Osteoblast (primary cell): Measurements from ENCODE around the gene CMTM1. TPM values are rescaled to one million over a fixed set of nuclear protein-coding genes. Genes with fewer than 3 reads are reported as not detected.
"Not testable (repeated sequence)": the region's sequence is repeated elsewhere in the genome, so short reads cannot be mapped to it uniquely, and the experiment has no call there.

Experiments used
- DNase-seq: peaks from one replicate; pipeline ENCODE4 v3.0.0; 2011; ENCODE audit warnings: low spot score, mixed read lengths; ENCODE audit not compliant: insufficient read length; ENCODE audit errors: missing footprints
- H2AFZ ChIP-seq: 2 replicates; pipeline ENCODE4 v1.6.0; 2011; ENCODE audit warnings: mild to moderate bottlenecking, low read length
- H3K27ac ChIP-seq: 2 replicates; pipeline ENCODE4 v1.5.1; 2011; ENCODE audit warnings: mild to moderate bottlenecking, low read depth, low read length, moderate library complexity
- H3K27me3 ChIP-seq: 2 replicates; pipeline ENCODE4 v1.6.0; 2012; ENCODE audit warnings: mild to moderate bottlenecking, control low read depth, inconsistent platforms, low read length, moderate library complexity; ENCODE audit not compliant: insufficient read depth
- H3K36me3 ChIP-seq: 2 replicates; pipeline ENCODE4 v1.5.1; 2011; ENCODE audit warnings: mild to moderate bottlenecking, low read length, control low read depth, moderate library complexity; ENCODE audit not compliant: insufficient read depth
- H3K4me1 ChIP-seq: 2 replicates; pipeline ENCODE4 v1.5.1; 2011; ENCODE audit warnings: mild to moderate bottlenecking, low read length, control low read depth, moderate library complexity; ENCODE audit not compliant: insufficient read depth
- H3K4me2 ChIP-seq: 2 replicates; pipeline ENCODE4 v1.6.0; 2011; ENCODE audit warnings: mild to moderate bottlenecking, low read length; ENCODE audit not compliant: insufficient read depth
- H3K4me3 ChIP-seq: fragments of 200-600 bp; sonication (generic); 3 replicates; pipeline ENCODE4 v1.5.1; 2012; ENCODE audit warnings: mild to moderate bottlenecking, low read length, inconsistent platforms; ENCODE audit not compliant: insufficient read depth
- H3K79me2 ChIP-seq: 2 replicates; pipeline ENCODE4 v1.6.0; 2012; ENCODE audit warnings: mild to moderate bottlenecking, low read length, control low read depth, inconsistent platforms; ENCODE audit not compliant: insufficient read depth
- H3K9me3 ChIP-seq: 2 replicates; pipeline ENCODE4 v1.5.1; 2011; ENCODE audit warnings: low read depth, low read length, control low read depth
- H4K20me1 ChIP-seq: 2 replicates; pipeline ENCODE4 v1.6.0; 2012; ENCODE audit warnings: mild to moderate bottlenecking, low read length, control low read depth; ENCODE audit not compliant: insufficient read depth
- total RNA-seq: library from RNA; depleted of rRNA; stranded (reverse); fragments of >200 nt; gene quantifications from 2 replicates; pipeline ENCODE4 v1.2.3, GENCODE V29; 2012
- TF ChIP-seq, protein P1 (sequence below): IDR thresholded peaks from 2 replicates; pipeline ENCODE4 v1.5.1; 2011; ENCODE audit warnings: mild to moderate bottlenecking, low read depth, low read length, moderate library complexity; ENCODE audit errors: extremely low read depth

The CMTM1 gene
- total RNA-seq, 1 donor = 4.0 TPM

GRCh38 chr16:66563574-66564334 is 2.5 kb upstream of the CMTM1 start:
- Histone ChIP-seq H3K4me1 (peaks cover 5% of the 10 kb centered on the region), H3K9me3 (no peaks in the 10 kb centered on the region), H3K27me3 (no peaks in the 10 kb centered on the region), H4K20me1 (no peaks in the 10 kb centered on the region), H3K4me3 (no peak overlapping the region), H3K79me2 (peaks cover 25% of the 10 kb centered on the region), H2AFZ (no peak overlapping the region), H3K4me2 (no peak overlapping the region), H3K36me3 (peaks cover 18% of the 10 kb centered on the region), H3K27ac (no peak overlapping the region)
- TF ChIP-seq, protein P1, sequence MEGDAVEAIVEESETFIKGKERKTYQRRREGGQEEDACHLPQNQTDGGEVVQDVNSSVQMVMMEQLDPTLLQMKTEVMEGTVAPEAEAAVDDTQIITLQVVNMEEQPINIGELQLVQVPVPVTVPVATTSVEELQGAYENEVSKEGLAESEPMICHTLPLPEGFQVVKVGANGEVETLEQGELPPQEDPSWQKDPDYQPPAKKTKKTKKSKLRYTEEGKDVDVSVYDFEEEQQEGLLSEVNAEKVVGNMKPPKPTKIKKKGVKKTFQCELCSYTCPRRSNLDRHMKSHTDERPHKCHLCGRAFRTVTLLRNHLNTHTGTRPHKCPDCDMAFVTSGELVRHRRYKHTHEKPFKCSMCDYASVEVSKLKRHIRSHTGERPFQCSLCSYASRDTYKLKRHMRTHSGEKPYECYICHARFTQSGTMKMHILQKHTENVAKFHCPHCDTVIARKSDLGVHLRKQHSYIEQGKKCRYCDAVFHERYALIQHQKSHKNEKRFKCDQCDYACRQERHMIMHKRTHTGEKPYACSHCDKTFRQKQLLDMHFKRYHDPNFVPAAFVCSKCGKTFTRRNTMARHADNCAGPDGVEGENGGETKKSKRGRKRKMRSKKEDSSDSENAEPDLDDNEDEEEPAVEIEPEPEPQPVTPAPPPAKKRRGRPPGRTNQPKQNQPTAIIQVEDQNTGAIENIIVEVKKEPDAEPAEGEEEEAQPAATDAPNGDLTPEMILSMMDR = no peak
- no peak for DNase-seq

DNA sequence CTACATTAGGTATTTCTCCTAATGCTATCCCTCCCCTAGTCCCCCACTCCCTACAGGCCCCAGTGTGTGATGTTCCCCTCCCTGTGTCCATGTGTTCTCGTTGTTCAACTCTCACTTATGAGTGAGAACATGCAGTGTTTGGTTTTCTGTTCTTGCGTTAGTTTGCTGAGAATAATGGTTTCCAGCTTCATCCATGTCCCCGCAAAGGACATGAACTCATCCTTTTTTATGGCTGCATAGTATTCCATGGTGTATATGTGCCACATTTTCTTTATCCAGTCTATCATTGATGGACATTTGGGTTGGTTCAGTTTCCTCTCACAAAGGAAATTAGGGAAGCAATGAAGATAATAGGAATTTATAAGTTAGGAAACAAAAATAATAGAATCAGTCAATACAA is 1.0 kb downstream of the CMTM1 start:
- not testable (repeated sequence) for DNase-seq
- peaks cover 12% of the 10 kb centered on the region for H3K36me3 ChIP-seq

GRCh38 chr16:66568355-66568754 is 2.1 kb downstream of the CMTM1 start:
- peaks cover 30% of the 10 kb centered on the region for H3K4me1 ChIP-seq
- peak overlapping the region; percentile 31 for H3K4me2 ChIP-seq
- H3K9me3 ChIP-seq = no peaks in the 10 kb centered on the region
- no peaks in the 10 kb centered on the region for H3K79me2 ChIP-seq
- TF ChIP-seq, protein P1 = no peak
- no peak overlapping the region for H2AFZ ChIP-seq
- no peak overlapping the region for H3K4me3 ChIP-seq
- H4K20me1 ChIP-seq = no peaks in the 10 kb centered on the region
- H3K27me3 ChIP-seq = no peaks in the 10 kb centered on the region
- peak overlapping the region; percentile 22 for H3K27ac ChIP-seq
- peaks cover 12% of the 10 kb centered on the region for H3K36me3 ChIP-seq
- no peak for DNase-seq

More for the DNA sequence above, 1.0 kb downstream of the CMTM1 start:
- H3K4me1 ChIP-seq = peaks cover 26% of the 10 kb centered on the region
- not testable (repeated sequence) for H3K4me2 ChIP-seq, H2AFZ ChIP-seq, H3K27me3 ChIP-seq, H3K79me2 ChIP-seq, H4K20me1 ChIP-seq, H3K27ac ChIP-seq, H3K9me3 ChIP-seq, H3K4me3 ChIP-seq

GRCh38 chr16:66569131-66569530 is 2.9 kb downstream of the CMTM1 start:
- no peak overlapping the region for H3K4me3 ChIP-seq
- peak overlapping the region; percentile 31 for H3K4me2 ChIP-seq
- TF ChIP-seq, protein P1 = no peak
- peaks cover 12% of the 10 kb centered on the region for H3K36me3 ChIP-seq
- no peaks in the 10 kb centered on the region for H3K9me3 ChIP-seq
- H2AFZ ChIP-seq = no peak overlapping the region
- H3K27ac ChIP-seq = peak overlapping the region; percentile 22
- no peaks in the 10 kb centered on the region for H3K27me3 ChIP-seq
- no peaks in the 10 kb centered on the region for H4K20me1 ChIP-seq
- H3K4me1 ChIP-seq = peaks cover 35% of the 10 kb centered on the region
- H3K79me2 ChIP-seq = no peaks in the 10 kb centered on the region
- DNase-seq = no peak
